Testis (tissue), 2 donors: ENCODE measurements around the gene GPR27.

Experiments used
- CTCF ChIP-seq, 3 experiments: fragments of 450-650 bp in 2 of 3; fragments of 200-600 bp in 1 of 3; sonication (generic) in 1 of 3; IDR thresholded peaks; one replicate each; pipeline ENCODE4 v1.5.1; 2016 to 2019; ENCODE audit warnings: antibody characterized with exemption in 3 of 3, mild to moderate bottlenecking in 2 of 3, moderate library complexity in 1 of 3
- POLR2A ChIP-seq: fragments of 450-650 bp; IDR thresholded peaks from one replicate; pipeline ENCODE4 v1.6.1; 2017; ENCODE audit warnings: antibody characterized with exemption, mild to moderate bottlenecking, moderate library complexity

DNA sequence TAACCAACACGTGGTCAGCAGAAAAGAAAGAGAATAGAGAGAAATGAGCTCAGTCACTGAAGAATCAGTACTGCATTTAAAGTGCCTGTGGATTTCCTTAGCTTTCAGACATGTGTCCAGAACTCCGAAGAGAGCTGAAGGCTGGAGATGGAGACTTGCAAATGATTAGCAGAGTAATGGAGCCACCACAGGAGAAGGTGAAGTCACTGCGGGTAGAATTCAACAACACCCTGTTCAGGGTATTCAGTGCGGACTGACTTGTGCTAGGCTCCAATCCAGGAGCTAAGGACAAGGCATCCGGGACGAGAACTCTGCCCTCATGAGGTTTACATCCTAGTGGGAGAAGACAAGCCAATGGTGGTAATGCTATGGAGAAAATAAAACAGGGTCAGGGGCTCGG is 32.7 kb upstream of the GPR27 start:
- TF ChIP-seq CTCF (IDR thresholded peaks at IDR 0.05) = no peak
- no peak for TF ChIP-seq POLR2A
